Measurements from ENCODE around the gene SETDB2.

Gene SETDB2

DNA sequence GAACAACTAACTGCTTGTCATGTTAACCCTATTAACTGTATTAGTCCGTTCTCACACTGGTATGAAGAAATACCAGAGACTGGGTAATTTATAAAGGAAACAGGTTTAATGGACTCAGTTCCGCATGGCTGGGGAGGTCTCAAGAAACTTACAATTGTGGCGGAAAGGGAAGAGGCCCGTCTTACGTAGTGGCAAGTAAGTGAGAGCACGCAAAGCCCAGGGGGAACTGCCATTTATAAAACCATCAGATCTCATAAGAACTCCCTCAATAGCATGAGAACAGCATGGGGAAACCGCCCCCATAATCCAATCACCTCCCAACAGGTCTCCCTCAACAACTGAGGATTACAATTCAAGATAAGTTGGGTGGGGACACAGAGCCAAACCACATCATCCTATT is 86.4 kb downstream of the SETDB2 start:
- Histone ChIP-seq H3K27me3 (replicated peaks) (no peaks in the 10 kb centered on the region), H3K27ac (no peak overlapping the region), H3K36me3 (replicated peaks) (no peaks in the 10 kb centered on the region), H3K4me3 (ENCODE audit: low read depth, low read length) (no peak overlapping the region)
- no peak for DNase-seq
- in situ Hi-C loops (cut with HindIII; ENCODE audit: low pct_ligation_motif_present, low sequenced_read_pairs), result no loop called here
- TF ChIP-seq, protein P1, sequence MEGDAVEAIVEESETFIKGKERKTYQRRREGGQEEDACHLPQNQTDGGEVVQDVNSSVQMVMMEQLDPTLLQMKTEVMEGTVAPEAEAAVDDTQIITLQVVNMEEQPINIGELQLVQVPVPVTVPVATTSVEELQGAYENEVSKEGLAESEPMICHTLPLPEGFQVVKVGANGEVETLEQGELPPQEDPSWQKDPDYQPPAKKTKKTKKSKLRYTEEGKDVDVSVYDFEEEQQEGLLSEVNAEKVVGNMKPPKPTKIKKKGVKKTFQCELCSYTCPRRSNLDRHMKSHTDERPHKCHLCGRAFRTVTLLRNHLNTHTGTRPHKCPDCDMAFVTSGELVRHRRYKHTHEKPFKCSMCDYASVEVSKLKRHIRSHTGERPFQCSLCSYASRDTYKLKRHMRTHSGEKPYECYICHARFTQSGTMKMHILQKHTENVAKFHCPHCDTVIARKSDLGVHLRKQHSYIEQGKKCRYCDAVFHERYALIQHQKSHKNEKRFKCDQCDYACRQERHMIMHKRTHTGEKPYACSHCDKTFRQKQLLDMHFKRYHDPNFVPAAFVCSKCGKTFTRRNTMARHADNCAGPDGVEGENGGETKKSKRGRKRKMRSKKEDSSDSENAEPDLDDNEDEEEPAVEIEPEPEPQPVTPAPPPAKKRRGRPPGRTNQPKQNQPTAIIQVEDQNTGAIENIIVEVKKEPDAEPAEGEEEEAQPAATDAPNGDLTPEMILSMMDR (IDR thresholded peaks at IDR 0.05; ENCODE audit: low read depth, low read length, missing control alignments), result no peak

DNA sequence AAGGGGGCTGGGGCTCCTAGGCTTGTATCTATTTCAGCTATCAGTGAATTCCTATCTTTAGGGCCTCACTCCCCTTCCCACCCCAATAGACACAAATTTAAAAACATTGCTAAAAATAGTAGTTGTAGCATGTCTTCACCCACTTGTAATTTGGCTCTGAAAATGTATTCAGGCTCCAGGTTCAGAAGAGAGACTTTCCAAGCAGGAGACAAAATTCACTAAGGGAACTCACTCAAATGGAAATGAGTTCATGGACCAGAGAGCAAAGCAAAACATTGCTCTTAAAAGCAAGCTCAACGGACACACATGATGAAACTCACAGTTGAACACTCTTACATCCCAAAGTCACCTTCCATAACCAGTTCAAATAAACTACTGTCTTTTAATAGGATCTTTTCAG is 88.5 kb downstream of the SETDB2 start:
- Histone ChIP-seq H3K4me3 (ENCODE audit: low read depth, low read length) (no peak overlapping the region), H3K36me3 (replicated peaks) (no peaks in the 10 kb centered on the region), H3K27ac (no peak overlapping the region), H3K27me3 (replicated peaks) (no peaks in the 10 kb centered on the region)
- no peak for DNase-seq
- in situ Hi-C loops (cut with HindIII; ENCODE audit: low pct_ligation_motif_present, low sequenced_read_pairs), result no loop called here
- TF ChIP-seq, protein P1 (IDR thresholded peaks at IDR 0.05; ENCODE audit: low read depth, low read length, missing control alignments), result no peak

DNA sequence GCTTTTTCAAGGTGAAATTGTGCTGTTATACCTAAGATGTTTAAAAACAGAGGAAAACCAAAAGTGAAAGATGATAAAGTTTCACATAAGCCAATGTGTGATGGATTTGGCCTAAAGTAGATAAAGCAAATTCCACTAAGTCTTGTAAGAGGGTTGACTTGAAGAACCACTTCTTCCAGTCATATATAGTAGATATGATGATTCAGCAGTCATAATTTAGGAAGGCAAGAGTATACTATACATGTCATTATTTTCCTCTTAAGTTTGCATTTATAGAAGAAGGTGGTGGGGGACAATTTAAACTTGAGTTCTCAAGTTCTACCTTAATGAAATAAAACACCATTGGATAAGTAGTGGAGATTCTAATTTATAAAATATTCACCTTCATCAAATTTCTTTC is 88.9 kb downstream of the SETDB2 start:
- in situ Hi-C loops (cut with HindIII; ENCODE audit: low pct_ligation_motif_present, low sequenced_read_pairs), result no loop called here
- Histone ChIP-seq H3K36me3 (replicated peaks) (no peaks in the 10 kb centered on the region), H3K27me3 (replicated peaks) (no peaks in the 10 kb centered on the region), H3K4me3 (ENCODE audit: low read depth, low read length) (no peak overlapping the region), H3K27ac (no peak overlapping the region)
- no peak for DNase-seq
- TF ChIP-seq, protein P1 (IDR thresholded peaks at IDR 0.05; ENCODE audit: low read depth, low read length, missing control alignments), result no peak

DNA sequence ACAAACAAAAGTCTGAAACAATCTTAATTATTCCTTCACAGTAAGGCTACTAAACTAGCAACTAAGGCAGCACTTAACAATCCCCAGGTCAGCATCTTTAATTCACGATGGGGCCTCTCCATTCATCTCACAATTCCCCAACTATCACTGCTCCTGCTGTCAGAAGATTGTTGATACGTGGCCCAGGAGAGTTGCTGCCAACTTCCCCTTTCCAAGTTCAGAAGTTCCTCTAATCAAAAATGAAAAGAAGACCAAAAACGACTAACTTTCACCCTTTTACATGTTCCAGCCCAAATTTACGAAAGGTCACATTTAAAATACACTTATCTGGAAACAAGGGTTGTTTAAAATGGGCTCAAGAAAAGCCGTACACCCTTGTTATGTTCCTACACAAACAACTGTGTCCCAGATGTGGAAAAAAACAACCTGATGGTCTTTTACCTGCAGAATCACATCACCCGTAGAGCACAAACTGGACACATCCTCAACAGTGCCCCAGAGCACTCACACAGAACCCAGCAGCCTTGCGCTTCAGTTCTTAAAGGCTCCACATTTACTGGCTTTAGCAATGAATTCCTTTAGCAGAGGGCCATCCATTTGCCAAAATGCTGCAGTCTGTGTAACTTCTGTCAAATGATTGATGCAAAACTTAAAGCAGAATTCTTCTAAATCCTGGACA is 89.7 kb downstream of the SETDB2 start:
- Histone ChIP-seq H3K27ac (no peak overlapping the region), H3K27me3 (replicated peaks) (no peaks in the 10 kb centered on the region), H3K36me3 (replicated peaks) (no peaks in the 10 kb centered on the region), H3K4me3 (ENCODE audit: low read depth, low read length) (no peak overlapping the region)
- in situ Hi-C loops (cut with HindIII; ENCODE audit: low pct_ligation_motif_present, low sequenced_read_pairs), result no loop called here
- no peak for DNase-seq
- TF ChIP-seq, protein P1 (IDR thresholded peaks at IDR 0.05; ENCODE audit: low read depth, low read length, missing control alignments), result no peak

DNA sequence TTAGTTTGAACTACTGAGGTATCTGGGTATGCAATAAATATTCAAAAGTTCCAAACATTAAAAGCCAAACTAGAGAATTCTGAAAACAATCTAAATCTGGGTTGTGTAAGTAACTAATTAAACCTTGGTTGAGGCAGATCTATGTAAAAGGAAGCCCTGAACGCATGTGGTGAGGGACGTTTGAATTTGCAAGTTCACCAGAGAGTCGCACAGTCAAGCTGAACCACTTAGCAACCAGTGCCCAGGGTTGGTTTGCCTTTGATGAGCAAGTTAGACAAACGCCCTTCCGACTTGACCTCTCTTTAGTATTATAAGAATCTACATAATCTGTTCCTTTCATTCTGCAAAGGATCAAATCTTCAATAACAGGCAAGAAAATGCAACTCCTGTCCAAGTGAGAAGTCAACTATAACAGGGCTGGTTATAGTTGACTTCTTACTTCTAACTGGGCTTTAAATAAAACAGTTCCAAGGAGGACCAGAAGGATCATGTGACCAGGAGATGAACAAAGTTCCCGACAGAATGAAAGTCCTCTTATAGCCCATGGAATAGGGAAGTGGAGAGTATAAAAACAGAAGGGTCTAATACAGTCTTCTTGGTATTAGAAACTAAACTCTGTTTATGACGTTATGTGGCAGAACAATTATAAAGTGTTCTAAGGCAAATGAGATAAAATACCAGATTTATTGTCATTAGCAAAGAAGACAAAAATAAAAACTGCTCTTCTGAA is 92.2 kb downstream of the SETDB2 start:
- Histone ChIP-seq H3K27me3 (replicated peaks) (no peaks in the 10 kb centered on the region), H3K27ac (no peak overlapping the region), H3K36me3 (replicated peaks) (peaks cover 3% of the 10 kb centered on the region), H3K4me3 (ENCODE audit: low read depth, low read length) (no peak overlapping the region)
- no peak for DNase-seq
- in situ Hi-C loops (cut with HindIII; ENCODE audit: low pct_ligation_motif_present, low sequenced_read_pairs), result no loop called here
- TF ChIP-seq, protein P1 (IDR thresholded peaks at IDR 0.05; ENCODE audit: low read depth, low read length, missing control alignments), result no peak
